Activated CD4-positive, alpha-beta T cell treated with anti-CD3 and anti-CD28 coated beads for 1 hour (primary cell): ENCODE results near the gene CEBPG.

Experiments used
- DNase-seq: peaks from one replicate; pipeline ENCODE4 v3.0.0-alpha.2; 2020

CEBPG gene

GRCh38 chr19:33355535-33355934, 18.0 kb upstream of the CEBPG start:
- DNase-seq = no peak

GRCh38 chr19:33357556-33357955, 16.0 kb upstream of the CEBPG start:
- no peak for DNase-seq

- no peak for DNase-seq
Measured at GRCh38 chr19:33358408-33358807, 15.1 kb upstream of the CEBPG start.

- DNase-seq = no peak
Measured at GRCh38 chr19:33359581-33359980, 13.9 kb upstream of the CEBPG start.

- DNase-seq = no peak
Measured at GRCh38 chr19:33362508-33363228, 10.8 kb upstream of the CEBPG start.

- no peak for DNase-seq
Measured at GRCh38 chr19:33363476-33363875, 10.0 kb upstream of the CEBPG start.

- no peak for DNase-seq
Measured at GRCh38 chr19:33365691-33366090, 7.8 kb upstream of the CEBPG start.

GRCh38 chr19:33366127-33366526, 7.4 kb upstream of the CEBPG start:
- no peak for DNase-seq

GRCh38 chr19:33366897-33367296, 6.6 kb upstream of the CEBPG start:
- DNase-seq = no peak

- DNase-seq = no peak
Measured at GRCh38 chr19:33368074-33368864, 5.2 kb upstream of the CEBPG start.

- no peak for DNase-seq
Measured at GRCh38 chr19:33370783-33371182, 2.7 kb upstream of the CEBPG start.

GRCh38 chr19:33374236-33374714, 766 bp downstream of the CEBPG start:
- DNase-seq = no peak

- DNase-seq = no peak
Measured at GRCh38 chr19:33375156-33375836, 1.8 kb downstream of the CEBPG start.

- no peak for DNase-seq
Measured at GRCh38 chr19:33375837-33376159, 2.3 kb downstream of the CEBPG start.

- DNase-seq = no peak
Measured at GRCh38 chr19:33376423-33376822, 2.9 kb downstream of the CEBPG start.

GRCh38 chr19:33376941-33377557, 3.5 kb downstream of the CEBPG start:
- DNase-seq = no peak

GRCh38 chr19:33377586-33378475, 4.3 kb downstream of the CEBPG start:
- no peak for DNase-seq

- no peak for DNase-seq
Measured at GRCh38 chr19:33379151-33379829, 5.8 kb downstream of the CEBPG start.

GRCh38 chr19:33381101-33381500, 7.6 kb downstream of the CEBPG start:
- DNase-seq = no peak

GRCh38 chr19:33382006-33382405, 8.5 kb downstream of the CEBPG start:
- DNase-seq = no peak

GRCh38 chr19:33382982-33383381, 9.5 kb downstream of the CEBPG start:
- DNase-seq = no peak
